ENCODE measurements around the gene YRDC.

DNA sequence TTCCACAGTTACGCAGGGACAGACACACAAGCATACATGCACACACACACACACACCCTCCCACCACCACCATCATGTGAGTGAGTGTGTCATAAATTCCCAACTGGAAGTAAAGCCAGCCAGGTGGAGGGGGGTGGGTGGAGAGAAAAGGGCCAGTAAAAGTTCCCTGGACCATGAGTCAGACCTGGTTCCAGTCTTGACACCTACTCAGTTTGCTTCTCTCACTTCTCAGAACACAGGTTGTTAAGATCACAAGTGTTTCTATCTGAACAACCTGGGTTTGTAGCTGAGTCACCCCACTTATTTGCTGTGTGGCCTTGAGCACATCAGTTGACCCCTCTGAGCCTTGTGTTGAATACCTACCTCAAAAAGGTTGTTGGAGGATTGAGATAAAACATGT is 52.7 kb downstream of the YRDC start:
- TF ChIP-seq, protein P1, sequence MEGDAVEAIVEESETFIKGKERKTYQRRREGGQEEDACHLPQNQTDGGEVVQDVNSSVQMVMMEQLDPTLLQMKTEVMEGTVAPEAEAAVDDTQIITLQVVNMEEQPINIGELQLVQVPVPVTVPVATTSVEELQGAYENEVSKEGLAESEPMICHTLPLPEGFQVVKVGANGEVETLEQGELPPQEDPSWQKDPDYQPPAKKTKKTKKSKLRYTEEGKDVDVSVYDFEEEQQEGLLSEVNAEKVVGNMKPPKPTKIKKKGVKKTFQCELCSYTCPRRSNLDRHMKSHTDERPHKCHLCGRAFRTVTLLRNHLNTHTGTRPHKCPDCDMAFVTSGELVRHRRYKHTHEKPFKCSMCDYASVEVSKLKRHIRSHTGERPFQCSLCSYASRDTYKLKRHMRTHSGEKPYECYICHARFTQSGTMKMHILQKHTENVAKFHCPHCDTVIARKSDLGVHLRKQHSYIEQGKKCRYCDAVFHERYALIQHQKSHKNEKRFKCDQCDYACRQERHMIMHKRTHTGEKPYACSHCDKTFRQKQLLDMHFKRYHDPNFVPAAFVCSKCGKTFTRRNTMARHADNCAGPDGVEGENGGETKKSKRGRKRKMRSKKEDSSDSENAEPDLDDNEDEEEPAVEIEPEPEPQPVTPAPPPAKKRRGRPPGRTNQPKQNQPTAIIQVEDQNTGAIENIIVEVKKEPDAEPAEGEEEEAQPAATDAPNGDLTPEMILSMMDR (IDR thresholded peaks at IDR 0.05) = no peak
- TF ChIP-seq POLR2A (IDR thresholded peaks at IDR 0.05) (no peak), POLR2AphosphoS5 (IDR thresholded peaks at IDR 0.05) (no peak)

Measured in breast epithelium (tissue), 3 donors.